ENCODE measurements around the gene ERG. TPM values are rescaled to one million over a fixed set of nuclear protein-coding genes. Genes with fewer than 3 reads are reported as not detected.

The ERG gene
- total and polyA plus RNA-seq, 11 donors: 5.9 to 37.9 (median 15.4) TPM

GRCh38 chr21:38440746-38441145 lies 57.5 kb downstream of the ERG start:
- ATAC-seq (no peak), DNase-seq (no peak)
- intact Hi-C loops (cut with DNase I): no loop called here
- Histone ChIP-seq H3K36me3 (peaks cover 0 to 3% (median 0%) of the 10 kb centered on the region in 9 donors), H3K9me3 (no peaks in the 10 kb centered on the region), H3K4me1 (peaks cover 0 to 42% (median 15%) of the 10 kb centered on the region in 12 donors), H3K27ac (no peak overlapping the region), H3K4me3 (no peak overlapping the region), H3K27me3 (no peaks in the 10 kb centered on the region)
- whole genome bisulfite sequencing, 4 donors: 72 to 75% (median 73%) methylated on average over 5 of the region's 5 CpGs
- TF ChIP-seq POLR2A (IDR thresholded peaks at IDR 0.05): no peak
- TF ChIP-seq, protein P1, sequence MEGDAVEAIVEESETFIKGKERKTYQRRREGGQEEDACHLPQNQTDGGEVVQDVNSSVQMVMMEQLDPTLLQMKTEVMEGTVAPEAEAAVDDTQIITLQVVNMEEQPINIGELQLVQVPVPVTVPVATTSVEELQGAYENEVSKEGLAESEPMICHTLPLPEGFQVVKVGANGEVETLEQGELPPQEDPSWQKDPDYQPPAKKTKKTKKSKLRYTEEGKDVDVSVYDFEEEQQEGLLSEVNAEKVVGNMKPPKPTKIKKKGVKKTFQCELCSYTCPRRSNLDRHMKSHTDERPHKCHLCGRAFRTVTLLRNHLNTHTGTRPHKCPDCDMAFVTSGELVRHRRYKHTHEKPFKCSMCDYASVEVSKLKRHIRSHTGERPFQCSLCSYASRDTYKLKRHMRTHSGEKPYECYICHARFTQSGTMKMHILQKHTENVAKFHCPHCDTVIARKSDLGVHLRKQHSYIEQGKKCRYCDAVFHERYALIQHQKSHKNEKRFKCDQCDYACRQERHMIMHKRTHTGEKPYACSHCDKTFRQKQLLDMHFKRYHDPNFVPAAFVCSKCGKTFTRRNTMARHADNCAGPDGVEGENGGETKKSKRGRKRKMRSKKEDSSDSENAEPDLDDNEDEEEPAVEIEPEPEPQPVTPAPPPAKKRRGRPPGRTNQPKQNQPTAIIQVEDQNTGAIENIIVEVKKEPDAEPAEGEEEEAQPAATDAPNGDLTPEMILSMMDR (IDR thresholded peaks at IDR 0.05): no peak

DNA sequence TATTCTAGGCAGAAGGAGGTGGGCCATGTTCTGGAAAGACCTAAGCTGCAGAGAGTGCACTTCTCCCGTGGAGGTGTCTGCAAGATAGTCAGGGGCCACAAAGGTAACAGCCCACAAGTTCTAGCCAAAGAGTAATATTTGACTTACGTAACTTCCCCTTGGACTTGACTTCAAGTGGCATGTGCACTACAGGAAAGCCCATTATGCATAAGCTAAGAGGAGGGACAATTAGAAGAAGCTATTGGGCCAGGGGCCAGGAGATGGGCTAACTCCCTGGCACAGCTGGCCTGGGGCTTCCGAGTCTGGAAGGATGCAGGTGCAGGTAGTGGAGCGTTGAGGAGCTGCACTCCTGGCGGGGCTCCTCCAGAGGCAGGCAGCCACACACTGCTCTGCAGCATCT lies 58.3 kb downstream of the ERG start:
- DNase-seq: no peak
- no peaks in the 10 kb centered on the region for H3K9me3 ChIP-seq
- 58 to 76% (median 69%) methylated on average over 5 of the region's 5 CpGs for WGBS, 4 donors
- intact Hi-C loops (cut with DNase I): loop anchor here in 1 of 10 donors (10.0 kb wide), 1 partner anchor 55 kb away; the partner anchor contains the start of gene ERG
- ATAC-seq: no peak
- H3K27me3 ChIP-seq: no peaks in the 10 kb centered on the region
- no peak for TF ChIP-seq POLR2A (IDR thresholded peaks at IDR 0.05)
- TF ChIP-seq, protein P1 (IDR thresholded peaks at IDR 0.05): no peak
- no peak overlapping the region for H3K4me3 ChIP-seq
- H3K4me1 ChIP-seq: peaks cover 3 to 50% (median 22%) of the 10 kb centered on the region in 12 donors
- H3K27ac ChIP-seq: no peak overlapping the region
- H3K36me3 ChIP-seq: peaks cover 0 to 3% (median 0%) of the 10 kb centered on the region in 9 donors

DNA sequence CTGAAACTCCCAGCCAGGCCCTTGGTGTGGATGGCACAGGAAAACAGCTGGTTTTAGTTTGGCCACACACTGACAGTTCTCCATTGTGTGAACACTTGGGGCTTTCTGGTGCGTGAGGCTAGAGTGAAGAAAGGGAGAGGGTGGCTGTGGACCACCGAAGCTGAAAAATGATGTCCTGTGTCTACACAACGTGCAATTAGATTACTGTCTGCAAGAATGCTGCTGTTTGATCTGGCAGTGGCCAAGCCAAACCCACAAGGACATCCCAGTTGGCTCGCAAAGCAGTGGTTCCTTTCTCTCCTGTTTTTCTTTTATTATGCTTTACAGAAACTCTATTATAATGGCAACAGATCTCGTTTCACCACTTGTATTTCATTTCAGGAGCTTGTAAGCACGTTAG lies 58.9 kb downstream of the ERG start:
- TF ChIP-seq POLR2A (IDR thresholded peaks at IDR 0.05): no peak
- TF ChIP-seq, protein P1 (IDR thresholded peaks at IDR 0.05): no peak
- H3K9me3 ChIP-seq: no peaks in the 10 kb centered on the region
- WGBS, 4 donors: 60 to 74% (median 68%) methylated on average over 6 of the region's 6 CpGs
- H3K27me3 ChIP-seq: no peaks in the 10 kb centered on the region
- ATAC-seq: no peak
- intact Hi-C loops (cut with DNase I): loop anchor here in 1 of 10 donors (10.0 kb wide), 1 partner anchor 55 kb away; the partner anchor contains the start of gene ERG
- H3K4me3 ChIP-seq: no peak overlapping the region
- peaks cover 0 to 3% (median 0%) of the 10 kb centered on the region in 9 donors for H3K36me3 ChIP-seq
- no peak overlapping the region for H3K27ac ChIP-seq
- DNase-seq: no peak
- H3K4me1 ChIP-seq: peaks cover 3 to 56% (median 27%) of the 10 kb centered on the region in 12 donors

DNA sequence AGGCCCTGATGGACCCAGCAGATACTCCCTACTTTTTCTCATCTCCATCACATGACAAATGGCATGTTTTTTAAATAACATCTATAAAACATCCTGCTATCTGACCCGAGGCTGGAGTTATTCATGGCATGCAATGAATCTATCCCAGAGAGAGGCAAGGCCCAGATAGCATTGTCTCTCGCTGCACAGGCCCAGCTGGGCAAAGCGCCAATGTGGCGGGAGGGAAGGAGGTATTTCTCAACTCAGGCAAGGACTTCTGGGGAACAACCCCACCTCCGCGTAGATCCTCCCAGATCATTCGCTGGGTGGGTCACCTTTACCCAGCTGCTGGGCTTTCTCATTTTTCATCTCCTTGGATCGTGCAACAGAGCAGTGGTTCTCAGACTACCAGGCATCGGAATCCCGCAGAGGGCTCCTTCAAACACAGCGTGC lies 59.8 kb downstream of the ERG start:
- Histone ChIP-seq H3K27ac (no peak overlapping the region), H3K4me1 (peaks cover 3 to 57% (median 27%) of the 10 kb centered on the region in 12 donors), H3K36me3 (peaks cover 0 to 3% (median 0%) of the 10 kb centered on the region in 9 donors), H3K9me3 (no peaks in the 10 kb centered on the region), H3K4me3 (no peak overlapping the region), H3K27me3 (no peaks in the 10 kb centered on the region)
- TF ChIP-seq, protein P1 (IDR thresholded peaks at IDR 0.05): no peak
- TF ChIP-seq POLR2A (IDR thresholded peaks at IDR 0.05): no peak
- intact Hi-C loops (cut with DNase I): loop anchor here in 1 of 10 donors (10.0 kb wide), 1 partner anchor 56 kb away; the partner anchor contains the start of gene ERG
- WGBS, 4 donors: 36 to 49% (median 46%) methylated on average over 11 of the region's 11 CpGs
- ATAC-seq: peak; percentile 33 to 62 (median 60)
- peak; percentile 44 to 79 (median 59) for DNase-seq

All from heart left ventricle (tissue), 16 donors.